AG09319 (cell line): ENCODE measurements around the gene FFAR1.

Experiments used
- DNase-seq: peaks from one replicate; pipeline ENCODE4 v3.0.0-alpha.2; 2010; ENCODE audit warnings: low read depth; ENCODE audit errors: extremely low read depth
- CTCF ChIP-seq: IDR thresholded peaks from 2 replicates; pipeline ENCODE4 v1.5.1; 2011; ENCODE audit warnings: low read depth, mild to moderate bottlenecking, inconsistent platforms, low read length, moderate library complexity

Gene FFAR1

GRCh38 chr19:35388277-35389054 is 40.8 kb downstream of the FFAR1 start:
- no peak for DNase-seq
- TF ChIP-seq CTCF = no peak

GRCh38 chr19:35389192-35389861 is 41.6 kb downstream of the FFAR1 start:
- TF ChIP-seq CTCF = no peak
- no peak for DNase-seq

GRCh38 chr19:35392742-35393715 is 45.3 kb downstream of the FFAR1 start:
- DNase-seq = no peak
- no peak for TF ChIP-seq CTCF

GRCh38 chr19:35395382-35396199 is 47.9 kb downstream of the FFAR1 start:
- no peak for DNase-seq
- no peak for TF ChIP-seq CTCF

- no peak for DNase-seq
- no peak for TF ChIP-seq CTCF
Observed at GRCh38 chr19:35396240-35396885, 48.7 kb downstream of the FFAR1 start.

- no peak for DNase-seq
- no peak for TF ChIP-seq CTCF
Observed at GRCh38 chr19:35397064-35397463, 49.4 kb downstream of the FFAR1 start.
